ENCODE data around the gene PCGF1.
A peak's percentile ranks its signal among the peaks of the same experiment; 100 is the strongest.
"Not testable (repeated sequence)": the region's sequence is repeated elsewhere in the genome, so short reads cannot be mapped to it uniquely, and the experiment has no call there.

The PCGF1 gene

GRCh38 chr2:74498500-74499266, 8.8 kb downstream of the PCGF1 start:
- DNase-seq = no peak

- DNase-seq = peak; percentile 37
Measured at GRCh38 chr2:74497777-74498499, 9.6 kb downstream of the PCGF1 start.

- DNase-seq = no peak
Measured at GRCh38 chr2:74496997-74497776, 10.3 kb downstream of the PCGF1 start.

GRCh38 chr2:74495440-74495839, 12.1 kb downstream of the PCGF1 start:
- no peak for DNase-seq

GRCh38 chr2:74493546-74493945, 13.9 kb downstream of the PCGF1 start:
- DNase-seq = no peak

- no peak for DNase-seq
Measured at GRCh38 chr2:74491648-74492544, 15.6 kb downstream of the PCGF1 start.

GRCh38 chr2:74489906-74490305, 17.6 kb downstream of the PCGF1 start:
- no peak for DNase-seq

- no peak for DNase-seq
Measured at GRCh38 chr2:74488643-74489481, 18.6 kb downstream of the PCGF1 start.

- no peak for DNase-seq
Measured at GRCh38 chr2:74486141-74486540, 21.4 kb downstream of the PCGF1 start.

GRCh38 chr2:74483675-74484164, 23.8 kb downstream of the PCGF1 start:
- DNase-seq = not testable (repeated sequence)

GRCh38 chr2:74482801-74483674, 24.5 kb downstream of the PCGF1 start, which contains the start of the genes CCDC142 and TTC31:
TSS of gene CCDC142 (minus strand) at chr2:74482998. CDS start at chr2:74482837, 161 bp downstream.
TSS of gene TTC31 (plus strand) at chr2:74483081. CDS start at chr2:74483096, 15 bp downstream.
- DNase-seq = peak; percentile 95

GRCh38 chr2:74481961-74482800, 25.3 kb downstream of the PCGF1 start:
- peak; percentile 65 for DNase-seq

GRCh38 chr2:74481431-74481830, 26.1 kb downstream of the PCGF1 start:
- DNase-seq = no peak

GRCh38 chr2:74474899-74475298, 32.6 kb downstream of the PCGF1 start:
- DNase-seq = no peak

GRCh38 chr2:74474481-74474880, 33.0 kb downstream of the PCGF1 start:
- no peak for DNase-seq

GRCh38 chr2:74472945-74473258, 34.6 kb downstream of the PCGF1 start:
- no peak for DNase-seq

- DNase-seq = peak; percentile 96
Measured at GRCh38 chr2:74472086-74472944, 35.2 kb downstream of the PCGF1 start, which contains the start of gene MRPL53. TSS of gene MRPL53 (minus strand) at chr2:74472680. CDS start at chr2:74472660, 20 bp downstream.
